GM19467 (cell line): ENCODE measurements around the gene SHISA6.

Experiments used
- ATAC-seq: cut with Tn5 transposase; IDR thresholded peaks from one replicate; pipeline ENCODE4 v1.9.1; 2021; ENCODE audit warnings: mild to moderate bottlenecking, moderate library complexity; ENCODE audit not compliant: unreplicated experiment

Gene SHISA6

DNA sequence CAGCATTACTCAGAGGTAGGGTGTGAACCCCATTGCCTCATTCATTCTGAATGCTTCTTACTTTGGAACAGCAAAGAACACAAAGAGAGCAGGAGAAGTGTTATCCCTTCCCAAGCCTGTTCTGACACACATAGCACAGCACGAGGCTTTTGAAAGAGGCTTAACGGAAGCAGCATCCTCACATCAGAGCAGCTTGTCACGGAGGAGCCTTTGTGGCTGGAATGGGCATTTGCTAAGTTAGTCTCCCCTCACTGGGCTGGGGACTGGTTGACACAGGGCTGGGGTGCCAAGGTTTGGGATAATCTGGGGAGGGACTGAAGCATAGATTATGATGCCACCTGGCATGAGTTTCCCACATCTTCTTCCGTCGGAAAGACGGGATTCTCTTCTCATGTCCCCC lies 189.7 kb downstream of the SHISA6 start:
- ATAC-seq: no peak

DNA sequence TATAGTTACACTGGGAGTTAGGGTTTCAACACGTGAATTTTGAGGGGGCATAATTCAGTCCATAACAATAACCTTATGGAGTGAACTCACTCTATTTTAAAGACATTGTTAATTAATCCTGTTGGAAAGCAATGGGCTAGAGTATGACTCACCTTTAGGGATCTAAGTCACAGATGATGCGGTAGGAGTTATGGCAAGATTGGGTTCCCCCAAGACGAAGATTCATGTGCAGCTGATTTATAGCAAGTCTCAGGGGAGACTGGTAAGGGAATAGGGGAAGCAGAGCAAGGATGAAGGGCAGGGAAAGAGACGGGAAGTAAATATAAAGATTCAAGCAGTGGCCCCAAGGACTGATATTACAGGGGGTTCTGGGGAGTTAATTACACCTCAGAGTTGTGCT lies 197.7 kb downstream of the SHISA6 start:
- no peak for ATAC-seq

DNA sequence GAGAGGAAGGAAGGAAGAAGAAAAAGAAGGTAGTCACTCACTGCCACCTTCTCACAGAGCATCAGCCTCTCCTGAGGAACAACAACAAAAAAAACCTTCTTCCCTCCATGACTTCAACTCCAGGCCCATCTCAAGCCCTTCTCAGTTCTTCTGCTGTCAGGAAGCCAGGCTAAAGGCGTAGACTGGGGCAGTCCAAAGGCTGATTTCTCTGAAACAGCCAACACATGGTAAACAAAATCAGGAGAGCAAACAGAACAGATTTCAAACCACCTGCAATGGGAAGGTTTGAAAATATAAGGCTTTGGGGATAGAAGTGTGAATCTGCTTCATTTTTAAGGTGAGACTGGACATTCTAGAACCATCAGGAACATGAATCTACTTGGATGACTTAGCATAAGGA lies 200.0 kb downstream of the SHISA6 start:
- no peak for ATAC-seq

GRCh38 chr17:11446316-11446715 lies 205.3 kb downstream of the SHISA6 start:
- no peak for ATAC-seq

- no peak for ATAC-seq
Observed at GRCh38 chr17:11454096-11454495, 213.1 kb downstream of the SHISA6 start.

- ATAC-seq: no peak
Observed at GRCh38 chr17:11458279-11458678, 217.3 kb downstream of the SHISA6 start.

- no peak for ATAC-seq
Observed at GRCh38 chr17:11459861-11460331, 218.9 kb downstream of the SHISA6 start.

GRCh38 chr17:11461993-11462548 lies 221.1 kb downstream of the SHISA6 start:
- no peak for ATAC-seq

DNA sequence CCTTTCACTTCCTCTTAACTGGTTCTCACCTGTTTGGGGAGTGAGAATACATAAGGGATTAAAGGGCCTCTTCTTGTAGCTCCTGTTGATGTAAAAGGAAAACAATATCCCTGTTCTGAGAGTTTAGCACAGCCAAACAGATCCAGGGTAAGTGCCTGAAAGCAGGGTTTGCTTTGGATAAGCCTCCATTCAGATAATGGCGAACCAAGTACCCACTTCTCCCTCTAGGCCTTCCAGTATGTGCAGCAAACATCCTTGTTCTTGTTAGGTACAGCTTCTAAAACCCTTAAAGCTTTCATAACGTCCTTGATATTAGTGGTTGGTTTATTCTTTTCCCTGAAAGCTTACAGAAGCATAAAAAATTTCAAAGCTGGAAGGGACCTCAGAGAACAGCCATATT lies 226.6 kb downstream of the SHISA6 start:
- ATAC-seq: no peak

- no peak for ATAC-seq
Observed at GRCh38 chr17:11485336-11486100, 244.5 kb downstream of the SHISA6 start.

- ATAC-seq: no peak
Observed at GRCh38 chr17:11486101-11486867, 245.3 kb downstream of the SHISA6 start.

DNA sequence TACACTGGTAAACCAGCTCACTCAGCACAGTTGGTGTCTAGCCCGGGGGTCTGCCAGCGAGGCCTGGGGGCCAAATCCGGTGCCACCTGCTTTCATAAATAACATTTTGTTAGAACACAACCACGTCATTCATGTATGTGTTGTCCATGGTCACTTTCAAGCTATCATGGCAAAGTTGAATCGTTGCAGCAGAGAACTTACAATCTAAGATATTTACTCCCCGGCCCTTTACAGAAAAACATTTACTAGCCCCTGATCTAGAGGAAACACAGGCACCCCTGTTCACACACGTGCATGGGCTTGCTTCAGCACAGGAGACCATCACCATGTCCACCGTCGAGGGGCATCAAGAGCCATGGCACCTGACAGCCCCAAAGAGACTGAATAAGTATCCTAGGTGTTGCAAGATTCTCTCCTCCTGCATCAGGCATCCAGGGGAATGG lies 245.9 kb downstream of the SHISA6 start:
- no peak for ATAC-seq

GRCh38 chr17:11487469-11487868 lies 246.5 kb downstream of the SHISA6 start:
- no peak for ATAC-seq

GRCh38 chr17:11488407-11488806 lies 247.4 kb downstream of the SHISA6 start:
- ATAC-seq: no peak

DNA sequence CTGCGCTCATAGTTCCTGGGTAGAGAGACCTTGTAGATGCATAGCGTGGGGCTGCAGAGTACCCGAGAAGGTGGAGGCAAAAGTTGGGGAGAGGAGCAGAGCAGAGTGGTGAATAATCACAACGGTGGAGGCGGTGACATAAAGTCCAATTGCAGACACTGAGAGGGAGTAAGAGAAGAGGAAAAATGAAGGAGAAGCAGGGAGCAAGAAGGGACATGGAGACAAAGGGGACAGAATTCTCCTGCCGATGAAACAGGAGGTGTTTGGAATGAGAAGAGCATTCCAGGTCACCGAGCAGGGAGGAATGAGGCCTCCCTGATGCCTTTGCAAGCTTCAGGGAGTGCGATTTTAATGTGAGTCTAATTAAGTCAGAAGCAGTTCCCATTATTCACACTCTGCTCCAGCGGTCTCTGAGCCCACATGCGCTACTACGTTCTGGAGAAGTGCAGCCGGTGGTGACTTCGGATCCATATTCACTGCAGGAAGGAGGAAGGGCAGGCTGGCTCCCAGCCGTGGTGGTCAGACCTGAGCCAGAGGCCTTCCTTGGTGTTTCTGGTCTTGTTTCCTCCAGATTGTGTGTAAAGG lies 249.2 kb downstream of the SHISA6 start:
- no peak for ATAC-seq

GRCh38 chr17:11492511-11492910 lies 251.5 kb downstream of the SHISA6 start:
- ATAC-seq: no peak

DNA sequence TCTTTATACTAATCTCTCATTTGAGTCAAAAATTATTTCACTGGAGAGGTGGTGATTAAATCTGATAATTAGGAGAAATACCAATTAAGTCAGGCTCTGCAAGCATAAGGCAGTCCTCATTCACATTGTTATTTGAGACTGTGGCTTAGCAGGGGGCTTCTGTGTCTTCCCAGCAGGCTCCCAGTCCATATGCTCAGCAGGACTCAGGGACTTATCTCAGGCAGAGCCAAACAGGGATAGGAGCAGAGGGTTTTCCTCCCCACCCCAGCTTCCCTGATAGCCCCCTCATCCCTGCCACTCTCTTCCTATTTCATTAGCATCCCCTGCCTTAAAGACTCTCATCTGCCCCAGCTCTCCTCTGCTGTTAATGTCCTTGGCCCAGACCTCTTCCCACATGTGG lies 252.9 kb downstream of the SHISA6 start:
- no peak for ATAC-seq

DNA sequence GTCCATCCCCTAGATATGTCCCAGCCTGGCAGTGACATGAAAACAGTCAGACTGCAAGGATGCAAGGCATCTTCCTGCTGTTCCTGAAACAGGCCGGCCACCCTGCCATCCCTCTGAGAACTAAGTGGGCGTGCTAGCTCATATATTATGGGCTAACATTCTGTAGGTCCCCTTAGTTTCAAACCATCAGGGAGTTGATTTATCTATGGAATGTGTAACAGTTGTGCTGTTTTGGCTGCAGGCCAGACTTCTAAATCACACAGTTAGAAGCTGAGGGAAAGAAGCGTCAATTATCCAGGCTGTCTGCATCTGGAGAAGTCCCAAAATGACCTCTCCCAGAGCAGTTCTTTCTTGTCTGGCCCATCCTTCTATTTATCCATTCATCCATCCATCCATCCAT lies 254.6 kb downstream of the SHISA6 start:
- ATAC-seq: no peak

- no peak for ATAC-seq
Observed at GRCh38 chr17:11499881-11500280, 258.9 kb downstream of the SHISA6 start.

GRCh38 chr17:11503308-11504035 lies 262.5 kb downstream of the SHISA6 start:
- no peak for ATAC-seq

- ATAC-seq: no peak
Observed at GRCh38 chr17:11506635-11507034, 265.6 kb downstream of the SHISA6 start.
